ES-I3 (cell line): ENCODE results near the gene RUNDC3A.
"Not testable (repeated sequence)": the region's sequence is repeated elsewhere in the genome, so short reads cannot be mapped to it uniquely, and the experiment has no call there.

Experiments
- H3K36me3 ChIP-seq: 2 replicates; pipeline ENCODE4 v1.6.1; 2013; ENCODE audit warnings: mild to moderate bottlenecking, low read length, control low read depth, moderate library complexity; ENCODE audit not compliant: insufficient read depth
- H3K4me1 ChIP-seq: 2 replicates; pipeline ENCODE4 v1.6.1; 2013; ENCODE audit warnings: mild to moderate bottlenecking, control low read depth, low read length; ENCODE audit not compliant: insufficient read depth
- H3K9ac ChIP-seq: 2 replicates; pipeline ENCODE4 v1.6.1; 2013; ENCODE audit warnings: low read depth, mild to moderate bottlenecking, low read length, moderate library complexity
- H3K9me3 ChIP-seq: 2 replicates; pipeline ENCODE4 v1.6.1; 2013; ENCODE audit warnings: mild to moderate bottlenecking, low read length, moderate library complexity; ENCODE audit not compliant: control insufficient read depth, insufficient read depth

RUNDC3A gene

DNA sequence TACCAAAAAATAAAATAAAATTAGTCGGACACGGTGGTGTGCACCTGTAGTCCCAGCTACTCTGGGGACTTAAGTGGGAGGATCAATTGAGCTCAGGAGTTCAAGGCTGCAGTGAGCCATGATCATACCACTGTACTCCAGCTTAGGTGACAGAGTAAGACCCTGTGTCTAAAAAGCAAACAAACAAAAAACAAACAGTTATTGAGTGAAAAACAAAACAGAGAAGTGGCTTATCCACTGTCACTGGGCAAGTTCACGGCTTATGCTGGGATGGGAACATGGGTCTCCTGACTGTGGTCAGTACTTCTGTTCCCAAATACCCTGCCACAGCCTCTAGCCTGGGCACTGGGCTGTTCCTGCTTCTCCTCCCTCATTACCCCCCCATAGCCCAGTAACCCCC lies 27.2 kb downstream of the RUNDC3A start:
- Histone ChIP-seq H3K4me1 (peaks cover 13% of the 10 kb centered on the region), H3K36me3 (no peaks in the 10 kb centered on the region), H3K9ac (no peak overlapping the region), H3K9me3 (no peaks in the 10 kb centered on the region)

DNA sequence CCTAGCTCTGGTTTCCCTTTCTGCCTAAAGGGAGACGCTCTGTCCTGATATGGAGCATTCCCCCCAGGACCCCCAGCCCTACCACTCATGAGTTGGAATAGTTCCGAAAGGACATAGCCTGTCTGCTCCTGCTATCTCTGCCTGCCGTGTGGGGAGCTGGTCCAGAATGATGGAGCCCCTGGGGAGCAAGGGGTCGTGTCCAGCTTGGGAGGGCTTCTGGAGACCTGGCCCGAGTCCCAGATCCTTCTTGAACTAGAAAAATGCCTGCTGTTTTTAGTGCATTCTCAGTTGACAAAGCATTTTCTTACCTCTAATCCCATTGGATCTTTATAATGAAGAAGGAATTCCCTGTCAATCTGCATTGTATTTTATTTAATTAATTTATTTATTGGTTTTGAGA lies 27.6 kb downstream of the RUNDC3A start:
- no peaks in the 10 kb centered on the region for H3K9me3 ChIP-seq
- no peak overlapping the region for H3K9ac ChIP-seq
- no peaks in the 10 kb centered on the region for H3K36me3 ChIP-seq
- H3K4me1 ChIP-seq = peaks cover 13% of the 10 kb centered on the region

DNA sequence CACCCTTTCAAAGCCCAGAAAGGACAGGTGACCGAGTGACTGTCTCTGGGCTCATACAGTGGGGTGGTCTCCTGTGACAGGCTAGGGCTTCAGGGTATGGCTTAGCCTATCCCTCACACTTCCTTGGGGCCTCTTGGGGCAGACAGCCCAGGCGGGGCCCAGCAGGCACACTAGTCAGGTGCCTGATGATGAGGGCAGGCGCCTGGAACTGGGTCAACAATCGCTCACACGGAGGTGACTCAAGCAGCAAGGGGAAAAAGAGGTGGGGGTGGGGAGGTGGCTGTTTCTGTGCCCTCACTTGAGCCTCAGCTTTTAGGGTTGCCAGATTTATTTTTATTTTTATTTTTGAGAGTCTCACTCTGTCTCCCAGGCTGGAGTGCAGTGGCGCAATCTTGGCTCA lies 30.3 kb downstream of the RUNDC3A start:
- Histone ChIP-seq H3K36me3 (no peaks in the 10 kb centered on the region), H3K9ac (no peak overlapping the region), H3K4me1 (peaks cover 12% of the 10 kb centered on the region), H3K9me3 (no peaks in the 10 kb centered on the region)

DNA sequence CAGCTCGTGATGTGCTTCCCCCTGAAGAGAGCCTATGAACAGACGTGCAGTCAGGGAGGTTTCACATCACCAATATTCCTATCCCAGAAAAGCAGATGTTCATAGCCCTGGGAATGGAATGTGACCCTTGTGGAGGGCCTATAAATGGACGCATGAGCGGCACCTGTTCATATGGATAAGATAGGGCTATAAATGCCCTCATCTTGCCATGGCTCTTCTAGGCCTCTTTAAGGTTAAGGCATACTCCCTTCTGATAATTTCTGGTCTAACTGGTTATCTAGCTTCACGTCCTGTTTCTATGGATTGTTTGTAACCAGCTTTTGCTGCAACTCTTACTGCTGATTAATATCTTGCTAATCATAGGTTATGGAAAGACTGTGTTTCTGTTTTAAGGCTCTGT lies 32.2 kb downstream of the RUNDC3A start:
- not testable (repeated sequence) for H3K9me3 ChIP-seq, H3K9ac ChIP-seq, H3K4me1 ChIP-seq, H3K36me3 ChIP-seq

DNA sequence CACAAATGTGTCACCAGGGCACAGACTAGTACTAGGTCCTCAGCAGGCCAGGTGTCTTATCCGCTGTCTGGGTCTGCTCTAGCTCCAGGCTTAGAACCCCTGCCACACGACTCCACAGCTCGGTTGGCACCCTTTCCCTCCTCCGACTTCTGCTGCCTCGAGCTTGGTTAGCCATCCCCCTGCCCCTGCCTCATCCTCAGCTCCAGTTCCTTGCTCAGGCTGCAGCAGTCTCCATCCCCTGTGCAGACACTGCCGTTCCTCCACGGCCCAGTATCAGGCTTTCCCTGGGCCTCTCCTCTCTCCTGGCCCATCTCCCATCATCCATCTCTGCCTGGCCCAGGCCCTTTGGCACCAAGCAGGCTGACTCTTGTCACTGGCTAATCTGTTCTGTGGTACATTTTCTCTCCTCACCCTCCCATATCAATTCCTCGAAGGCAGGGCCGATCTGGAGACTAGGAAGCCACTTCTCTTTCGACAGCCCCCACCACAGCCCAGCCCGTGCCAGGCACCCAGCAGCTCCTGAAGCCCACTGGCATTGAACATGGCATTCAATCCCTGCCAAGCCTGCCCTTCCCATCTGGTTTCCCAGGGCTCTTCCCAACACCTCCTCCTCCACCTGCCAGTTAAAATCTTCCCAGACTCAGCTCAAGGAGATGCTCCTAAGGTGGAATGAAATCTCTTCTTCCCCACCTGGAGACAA lies 35.3 kb downstream of the RUNDC3A start:
- Histone ChIP-seq H3K9ac (no peak overlapping the region), H3K9me3 (no peaks in the 10 kb centered on the region), H3K36me3 (no peaks in the 10 kb centered on the region), H3K4me1 (no peaks in the 10 kb centered on the region)

DNA sequence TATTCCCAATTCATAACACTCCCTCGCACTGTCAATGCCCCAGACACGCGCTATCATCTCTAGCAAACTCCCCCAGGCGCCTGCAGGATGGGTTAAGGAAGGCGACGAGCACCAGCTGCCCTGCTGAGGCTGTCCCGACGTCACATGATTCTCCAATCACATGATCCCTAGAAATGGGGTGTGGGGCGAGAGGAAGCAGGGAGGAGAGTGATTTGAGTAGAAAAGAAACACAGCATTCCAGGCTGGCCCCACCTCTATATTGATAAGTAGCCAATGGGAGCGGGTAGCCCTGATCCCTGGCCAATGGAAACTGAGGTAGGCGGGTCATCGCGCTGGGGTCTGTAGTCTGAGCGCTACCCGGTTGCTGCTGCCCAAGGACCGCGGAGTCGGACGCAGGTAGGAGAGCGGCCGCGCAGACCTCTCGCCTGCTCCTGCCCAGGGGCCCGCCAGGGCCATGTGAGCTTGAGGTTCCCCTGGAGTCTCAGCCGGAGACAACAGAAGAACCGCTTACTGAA lies 36.6 kb downstream of the RUNDC3A start, which contains the start of gene GRN:
Gene GRN, plus strand, starts transcription at position 364 of the 515 bp plus-strand sequence. CDS start 3,863 bp downstream, outside the sequence.
- H3K4me1 ChIP-seq = no peaks in the 10 kb centered on the region
- no peaks in the 10 kb centered on the region for H3K9me3 ChIP-seq
- H3K9ac ChIP-seq = peak within 1 kb of the TSS; percentile 79
- no peaks in the 10 kb centered on the region for H3K36me3 ChIP-seq

DNA sequence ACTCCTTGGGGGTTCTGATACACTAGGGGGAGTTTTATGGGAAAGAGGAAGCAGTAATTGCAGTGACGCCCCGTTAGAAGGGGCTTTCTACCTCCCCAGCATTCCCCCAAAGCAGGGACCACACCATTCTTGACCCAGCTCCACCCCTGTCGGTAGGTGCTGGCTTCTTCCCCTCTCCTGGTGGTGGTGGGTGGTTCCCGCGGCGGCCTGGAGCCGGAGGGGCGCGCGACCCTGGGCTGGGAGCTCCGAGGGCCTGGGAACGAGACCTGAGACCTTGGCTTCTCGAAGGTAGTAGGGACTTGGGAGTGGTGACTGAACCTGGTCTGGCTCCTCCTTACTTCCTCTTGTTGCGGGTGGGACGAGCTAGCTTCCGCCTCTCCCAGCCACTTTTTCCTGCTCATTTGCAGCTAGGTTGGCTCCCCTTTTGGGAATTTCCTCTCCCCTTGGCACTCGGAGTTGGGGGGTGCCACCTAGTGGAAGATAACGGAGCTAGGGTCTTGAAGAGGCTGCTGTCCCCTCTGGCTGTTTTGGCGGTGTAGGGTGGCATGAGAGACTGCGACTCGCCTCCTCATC lies 37.1 kb downstream of the RUNDC3A start:
- H3K9ac ChIP-seq = peak overlapping the region; percentile 79
- H3K36me3 ChIP-seq = no peaks in the 10 kb centered on the region
- no peaks in the 10 kb centered on the region for H3K4me1 ChIP-seq
- H3K9me3 ChIP-seq = no peaks in the 10 kb centered on the region

DNA sequence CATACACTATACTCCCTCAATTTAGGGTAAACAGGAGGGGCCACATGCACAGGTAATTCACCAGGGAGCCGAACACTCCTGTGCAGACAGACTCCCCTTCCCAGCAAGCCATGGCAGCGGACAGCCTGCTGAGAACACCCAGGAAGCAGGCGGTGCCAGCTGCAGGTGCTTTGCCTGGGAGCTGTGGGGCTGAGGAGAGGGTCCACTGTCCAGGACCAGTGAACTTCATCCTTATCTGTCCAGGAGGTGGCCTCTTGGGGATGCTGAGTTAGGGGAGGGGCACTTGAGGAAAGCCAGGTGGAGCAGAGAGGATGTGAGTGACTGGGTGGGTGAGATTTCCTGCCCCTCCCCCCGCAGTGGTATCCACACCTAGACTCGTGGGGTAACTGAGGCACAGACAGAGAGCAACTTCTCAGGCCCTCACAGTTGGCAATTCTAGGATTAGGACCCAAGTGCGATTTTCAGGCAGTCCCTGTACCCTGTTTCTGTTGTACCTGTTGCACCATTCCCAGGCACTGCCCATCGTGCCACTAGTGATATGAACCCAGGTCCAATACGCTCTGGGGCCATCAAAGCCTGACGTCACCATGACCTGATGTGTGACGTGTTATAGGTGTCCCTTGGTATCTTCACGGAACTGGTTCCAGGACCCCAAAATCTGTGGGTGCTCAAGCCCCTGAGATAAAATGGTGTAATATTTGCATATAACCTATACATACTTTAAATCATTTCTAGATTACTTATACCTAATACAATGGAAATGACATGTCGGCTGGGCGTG lies 37.9 kb downstream of the RUNDC3A start:
- Histone ChIP-seq H3K36me3 (no peaks in the 10 kb centered on the region), H3K9ac (no peak overlapping the region), H3K9me3 (no peaks in the 10 kb centered on the region), H3K4me1 (no peaks in the 10 kb centered on the region)

DNA sequence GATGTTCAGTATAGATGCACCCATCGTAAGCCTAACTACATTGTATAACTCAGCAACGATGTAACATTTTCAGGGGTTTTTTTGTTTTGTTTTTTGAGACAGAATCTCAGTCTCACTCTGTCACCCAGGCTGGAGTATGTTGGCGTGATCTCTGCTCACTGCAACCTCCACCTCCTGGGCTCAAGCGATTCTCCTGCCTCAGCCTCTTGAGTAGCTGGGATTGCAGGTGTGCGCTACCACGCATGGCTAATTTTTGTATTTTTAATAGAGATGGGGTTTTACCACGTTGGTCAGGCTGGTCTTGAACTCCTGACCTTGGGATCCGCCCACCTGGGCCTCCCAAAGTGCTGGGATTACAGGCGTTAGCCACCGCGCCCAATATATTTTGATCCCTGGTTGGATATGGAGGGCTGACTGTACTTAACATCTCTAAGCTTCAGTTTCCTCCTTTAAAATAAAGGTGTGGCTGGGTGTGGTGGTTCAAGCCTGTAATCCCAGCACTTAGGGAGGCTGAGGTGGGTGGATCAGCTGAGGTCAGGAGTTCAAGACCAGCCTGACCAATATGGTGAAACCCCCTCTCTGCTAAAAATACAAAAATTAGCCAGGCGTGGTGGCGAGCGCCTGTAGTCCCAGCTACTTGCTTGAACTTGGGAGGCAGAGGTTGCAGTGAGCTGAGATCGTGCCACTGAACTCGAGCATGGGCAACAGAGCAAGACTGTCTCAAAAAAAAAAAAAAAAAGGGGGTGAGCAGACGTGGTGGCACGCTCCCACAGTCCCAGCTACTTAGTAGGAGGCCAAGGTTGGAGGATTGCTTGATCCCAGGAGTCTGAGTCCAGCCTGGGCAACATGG lies 39.0 kb downstream of the RUNDC3A start:
- H3K9ac ChIP-seq, H3K9me3 ChIP-seq, H3K4me1 ChIP-seq, H3K36me3 ChIP-seq: not testable (repeated sequence)

DNA sequence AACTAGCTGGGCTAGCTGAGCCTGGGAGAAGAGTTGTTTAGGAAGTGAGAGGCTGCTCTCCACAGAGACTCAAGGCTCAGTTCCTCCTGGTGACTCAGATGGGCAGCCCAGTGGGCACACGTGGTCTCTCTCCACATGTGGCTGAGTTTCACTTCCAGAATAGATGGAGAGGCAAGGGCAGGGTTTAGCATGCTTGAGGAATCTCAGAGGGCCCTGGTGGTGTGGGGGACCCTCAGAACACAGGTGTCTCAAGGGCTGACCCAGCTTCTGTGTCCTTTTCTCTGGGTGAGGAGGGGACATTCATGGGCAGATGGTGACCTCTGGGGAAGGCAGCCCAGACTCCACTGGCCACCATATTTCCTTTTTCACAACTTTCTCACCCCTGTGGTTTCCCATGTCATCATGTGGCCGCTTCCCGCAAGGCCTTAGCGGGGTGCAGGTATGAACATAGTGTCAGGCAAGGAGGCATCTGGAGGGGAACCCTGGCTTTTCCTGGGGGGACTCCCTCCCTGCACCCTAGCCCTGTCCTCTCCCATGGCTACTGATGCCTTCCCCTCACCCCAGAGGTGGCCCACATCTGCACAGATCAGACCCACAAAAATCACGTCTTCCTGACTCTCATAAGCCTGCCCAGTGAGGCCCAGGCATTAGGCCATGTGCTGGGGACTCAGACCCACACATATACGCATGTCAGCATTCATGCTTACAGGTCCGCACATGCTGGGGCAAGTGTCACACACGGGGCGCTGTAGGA lies 40.0 kb downstream of the RUNDC3A start:
- no peaks in the 10 kb centered on the region for H3K36me3 ChIP-seq
- no peaks in the 10 kb centered on the region for H3K9me3 ChIP-seq
- no peak overlapping the region for H3K9ac ChIP-seq
- H3K4me1 ChIP-seq = no peaks in the 10 kb centered on the region

DNA sequence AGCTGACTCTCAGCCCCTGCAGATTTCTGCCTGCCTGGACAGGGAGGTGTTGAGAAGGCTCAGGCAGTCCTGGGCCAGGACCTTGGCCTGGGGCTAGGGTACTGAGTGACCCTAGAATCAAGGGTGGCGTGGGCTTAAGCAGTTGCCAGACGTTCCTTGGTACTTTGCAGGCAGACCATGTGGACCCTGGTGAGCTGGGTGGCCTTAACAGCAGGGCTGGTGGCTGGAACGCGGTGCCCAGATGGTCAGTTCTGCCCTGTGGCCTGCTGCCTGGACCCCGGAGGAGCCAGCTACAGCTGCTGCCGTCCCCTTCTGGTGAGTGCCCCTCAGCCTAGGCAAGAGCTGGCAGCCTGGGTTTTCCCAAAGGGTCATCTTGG lies 40.6 kb downstream of the RUNDC3A start:
- H3K9me3 ChIP-seq = no peaks in the 10 kb centered on the region
- H3K9ac ChIP-seq = no peak overlapping the region
- H3K4me1 ChIP-seq = no peaks in the 10 kb centered on the region
- H3K36me3 ChIP-seq = no peaks in the 10 kb centered on the region

DNA sequence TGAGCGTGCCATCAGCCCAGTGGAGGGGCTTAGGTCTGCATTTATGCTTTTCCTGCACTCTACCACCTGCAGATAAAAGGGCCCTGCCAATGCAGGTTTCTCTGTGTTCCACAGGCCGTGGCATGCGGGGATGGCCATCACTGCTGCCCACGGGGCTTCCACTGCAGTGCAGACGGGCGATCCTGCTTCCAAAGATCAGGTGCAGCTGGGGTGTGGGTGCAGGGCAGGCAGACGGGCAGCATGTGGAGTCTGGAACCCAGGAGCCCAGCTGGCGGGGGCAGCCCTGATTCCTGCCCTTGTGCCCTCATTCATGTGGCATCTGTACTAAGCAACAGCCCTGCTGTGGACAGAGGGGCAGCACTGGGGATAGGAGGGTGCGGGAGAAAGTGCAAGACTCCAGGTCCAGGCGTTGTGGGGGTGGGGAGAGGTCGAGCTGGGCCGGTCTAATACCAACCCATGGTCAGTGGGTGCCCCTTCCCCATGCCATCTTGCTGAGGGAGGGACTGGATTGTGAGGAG lies 41.2 kb downstream of the RUNDC3A start:
- no peaks in the 10 kb centered on the region for H3K36me3 ChIP-seq
- H3K9ac ChIP-seq = no peak overlapping the region
- H3K9me3 ChIP-seq = no peaks in the 10 kb centered on the region
- H3K4me1 ChIP-seq = no peaks in the 10 kb centered on the region

DNA sequence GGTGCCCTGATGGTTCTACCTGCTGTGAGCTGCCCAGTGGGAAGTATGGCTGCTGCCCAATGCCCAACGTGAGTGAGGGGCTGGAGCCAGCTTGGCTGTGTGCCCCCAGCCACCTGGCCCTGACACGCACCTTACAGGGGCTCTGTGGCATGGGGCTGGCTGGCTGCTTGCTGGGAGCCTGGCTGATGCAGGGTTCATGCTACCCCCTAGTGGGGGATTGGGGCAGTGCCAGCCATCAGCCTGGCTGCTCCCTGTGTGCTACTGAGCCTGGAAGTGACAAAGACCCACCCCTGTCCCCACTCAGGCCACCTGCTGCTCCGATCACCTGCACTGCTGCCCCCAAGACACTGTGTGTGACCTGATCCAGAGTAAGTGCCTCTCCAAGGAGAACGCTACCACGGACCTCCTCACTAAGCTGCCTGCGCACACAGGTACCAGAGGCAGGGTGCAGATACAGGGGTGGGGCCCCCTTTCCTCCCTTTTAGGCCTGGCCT lies 42.4 kb downstream of the RUNDC3A start:
- Histone ChIP-seq H3K9ac (no peak overlapping the region), H3K36me3 (no peaks in the 10 kb centered on the region), H3K4me1 (no peaks in the 10 kb centered on the region), H3K9me3 (no peaks in the 10 kb centered on the region)
